Liver (tissue), 3 donors: ENCODE measurements around the gene SUCLG2.

Experiments used
- CTCF ChIP-seq: fragments of 150-350 bp; IDR thresholded peaks from 2 replicates; pipeline ENCODE4 v1.5.1; 2017; ENCODE audit warnings: improper control_type of control experiment, low read depth, low read length; ENCODE audit not compliant: missing input control
- GABPA ChIP-seq, 2 donors: IDR thresholded peaks in 1 of 2; conservative IDR thresholded peaks in 1 of 2; 2 replicates each; pipeline ENCODE4 v1.6.1; 2016; ENCODE audit warnings: antibody characterized with exemption in 2 of 2, mild to moderate bottlenecking in 1 of 2, moderate library complexity in 1 of 2
- MAX ChIP-seq: IDR thresholded peaks from 2 replicates; pipeline ENCODE4 v1.6.1; 2016; ENCODE audit warnings: antibody characterized with exemption
- RAD21 ChIP-seq, 2 donors: IDR thresholded peaks; 2 replicates each; pipeline ENCODE4 v1.6.1; 2016; ENCODE audit warnings: antibody characterized with exemption in 2 of 2, mild to moderate bottlenecking in 2 of 2
- REST ChIP-seq: IDR thresholded peaks from 2 replicates; pipeline ENCODE4 v1.6.1; 2016; ENCODE audit warnings: antibody characterized with exemption, mild to moderate bottlenecking
- RXRA ChIP-seq, 2 donors: IDR thresholded peaks; 2 replicates each; pipeline ENCODE4 v1.6.1; 2017 to 2018; ENCODE audit warnings: antibody characterized with exemption in 2 of 2, mild to moderate bottlenecking in 1 of 2
- ZBTB33 ChIP-seq: IDR thresholded peaks from 2 replicates; pipeline ENCODE4 v1.6.1; 2016; ENCODE audit warnings: antibody characterized with exemption
- donor health status: healthy.
- donor health status: healthy.

- TF ChIP-seq CTCF, result no peak
- TF ChIP-seq MAX, result no peak
- no peak for TF ChIP-seq RAD21 (IDR thresholded peaks at IDR 0.05)
- TF ChIP-seq RXRA (IDR thresholded peaks at IDR 0.05), result no peak
- no peak for TF ChIP-seq GABPA (IDR thresholded peaks at IDR 0.05 in 1 of 2, conservative IDR thresholded peaks at IDR 0.05 in 1 of 2)
- no peak for TF ChIP-seq REST
- no peak for TF ChIP-seq ZBTB33
These were observed 136.2 kb downstream of the SUCLG2 start for GRCh38 chr3:67518236-67518635.
